GM12891 (cell line): ENCODE measurements around the gene FKBP11.

ENCODE experiments used
- PAX5 ChIP-seq: IDR thresholded peaks from 2 replicates; pipeline ENCODE4 v1.6.1; 2011; ENCODE audit warnings: low read length, moderate library complexity, mild to moderate bottlenecking; ENCODE audit not compliant: insufficient read depth, severe bottlenecking
- POLR2A ChIP-seq: IDR thresholded peaks from 2 replicates; pipeline ENCODE4 v1.6.1; 2011; ENCODE audit warnings: low read depth, low read length, control low read depth
- POLR2AphosphoS5 ChIP-seq: IDR thresholded peaks from 2 replicates; pipeline ENCODE4 v1.6.1; 2011; ENCODE audit warnings: low read depth, low read length, control low read depth
- POU2F2 ChIP-seq: IDR thresholded peaks from 2 replicates; pipeline ENCODE4 v1.6.1; 2011; ENCODE audit warnings: low read depth, mild to moderate bottlenecking, control low read depth, low read length, moderate library complexity
- SPI1 ChIP-seq: IDR thresholded peaks from 2 replicates; pipeline ENCODE4 v1.6.1; 2011; ENCODE audit warnings: low read depth, low read length, control low read depth
- TAF1 ChIP-seq: IDR thresholded peaks from 2 replicates; pipeline ENCODE4 v1.6.1; 2011; ENCODE audit warnings: low read depth, low read length, control low read depth

- TF ChIP-seq POLR2AphosphoS5 (no peak), POLR2A (no peak), SPI1 (no peak), TAF1 (no peak), PAX5 (no peak), POU2F2 (no peak)
Measured at GRCh38 chr12:48967991-48968390, 42.7 kb upstream of the FKBP11 start.
